IMR-90 (cell line): Measurements from ENCODE around the gene FOSL1. TPM values are rescaled to one million over a fixed set of nuclear protein-coding genes. Genes with fewer than 3 reads are reported as not detected.

ENCODE experiments used
- ATAC-seq: fragments of 200-7000 bp; cut with Tn5 transposase; 2 replicates; pipeline ENCODE4 v1.9.1; 2020; ENCODE audit warnings: low read depth, mild to moderate bottlenecking, moderate library complexity
- BruUV-seq: library from RNA; stranded (reverse); fragments of 400-500 nt; replicated peaks from 2 replicates; lab custom pipeline; 2021; lab: Mats Ljungman, UMichigan
- CTCF ChIA-PET: fragments of 300-600 bp; formaldehyde crosslinking; extraction: SDS; loops from one replicate; lab custom pipeline; 2021; ENCODE audit warnings: antibody characterized with exemption; lab: Yijun Ruan, JAX
- POLR2A ChIA-PET: fragments of 300-600 bp; sonication (Branson Sonifier 250); formaldehyde crosslinking; loops from one replicate; lab custom pipeline; 2022; ENCODE audit warnings: antibody characterized with exemption; ENCODE audit not compliant: unreplicated experiment; lab: Charles Lee
- DNase-seq: peaks from one replicate; pipeline ENCODE4 v3.0.0; 2013
- H2AFZ ChIP-seq: replicated peaks from 2 replicates; pipeline ENCODE3; 2013; ENCODE audit warnings: low read length, mild to moderate bottlenecking; ENCODE audit not compliant: poor library complexity
- H2AK5ac ChIP-seq: 2 replicates; pipeline ENCODE4 v1.6.1; 2013; ENCODE audit warnings: low read depth, low read length, inconsistent platforms
- H2AK9ac ChIP-seq: replicated peaks from 2 replicates; pipeline ENCODE3; 2013; ENCODE audit warnings: mild to moderate bottlenecking, low read depth, low read length, moderate library complexity; ENCODE audit not compliant: poor library complexity
- H2BK120ac ChIP-seq: 2 replicates; pipeline ENCODE4 v1.6.1; 2013; ENCODE audit warnings: low read depth, low read length, inconsistent platforms
- H2BK15ac ChIP-seq: 3 replicates; pipeline ENCODE4 v1.6.1; 2013; ENCODE audit warnings: low read depth, low read length, inconsistent platforms
- H2BK20ac ChIP-seq: 2 replicates; pipeline ENCODE4 v1.6.1; 2013; ENCODE audit warnings: low read depth, mild to moderate bottlenecking, inconsistent platforms, low read length, moderate library complexity
- H2BK5ac ChIP-seq: 2 replicates; pipeline ENCODE4 v1.6.1; 2013; ENCODE audit warnings: mild to moderate bottlenecking, low read depth, low read length, inconsistent platforms; ENCODE audit not compliant: poor library complexity, severe bottlenecking
- H3K14ac ChIP-seq: replicated peaks from 2 replicates; pipeline ENCODE4 v1.6.1; 2013; ENCODE audit warnings: low read depth, low read length, inconsistent platforms
- H3K18ac ChIP-seq: 2 replicates; pipeline ENCODE4 v1.6.1; 2013; ENCODE audit warnings: low read depth, low read length, control low read depth
- H3K23ac ChIP-seq: 2 replicates; pipeline ENCODE4 v1.6.1; 2013; ENCODE audit warnings: low read depth, low read length, inconsistent platforms
- H3K27ac ChIP-seq: 2 replicates; pipeline ENCODE4 v1.5.1; 2013; ENCODE audit warnings: mild to moderate bottlenecking, control low read depth, low read length; ENCODE audit not compliant: insufficient read depth
- H3K27me3 ChIP-seq: 2 replicates; pipeline ENCODE4 v1.6.1; 2013; ENCODE audit warnings: low read length; ENCODE audit not compliant: control insufficient read depth, insufficient read depth
- H3K36me3 ChIP-seq: 2 replicates; pipeline ENCODE4 v1.6.1; 2013; ENCODE audit warnings: low read length, mixed read lengths; ENCODE audit not compliant: control insufficient read depth, insufficient read depth
- H3K4ac ChIP-seq: 2 replicates; pipeline ENCODE4 v1.6.1; 2013; ENCODE audit warnings: low read depth, low read length, inconsistent platforms
- H3K4me1 ChIP-seq: 2 replicates; pipeline ENCODE4 v1.6.1; 2013; ENCODE audit warnings: low read length, mixed read lengths; ENCODE audit not compliant: control insufficient read depth, insufficient read depth
- H3K4me2 ChIP-seq: 2 replicates; pipeline ENCODE4 v1.6.1; 2013; ENCODE audit warnings: low read depth, mild to moderate bottlenecking, control low read depth, low read length, moderate library complexity
- H3K4me3 ChIP-seq: 2 replicates; pipeline ENCODE4 v1.5.1; 2013; ENCODE audit warnings: low read depth, mild to moderate bottlenecking, control low read depth, low read length, moderate library complexity; ENCODE audit not compliant: insufficient read depth
- H3K56ac ChIP-seq: 2 replicates; pipeline ENCODE4 v1.6.1; 2013; ENCODE audit warnings: low read length, inconsistent platforms; ENCODE audit not compliant: insufficient read depth; ENCODE audit errors: extremely low read depth
- H3K79me1 ChIP-seq, 2 experiments: 2 replicates each; pipeline ENCODE4 v1.6.1; 2013; ENCODE audit warnings: low read length in 2 of 2, inconsistent platforms in 1 of 2, low read depth in 1 of 2
- H3K9ac ChIP-seq: 2 replicates; pipeline ENCODE4 v1.6.1; 2013; ENCODE audit warnings: low read depth, low read length, control low read depth
- H3K9me1 ChIP-seq: 2 replicates; pipeline ENCODE4 v1.6.1; 2013; ENCODE audit warnings: low read length, inconsistent platforms; ENCODE audit not compliant: insufficient read depth
- H3K9me3 ChIP-seq: 2 replicates; pipeline ENCODE4 v1.6.1; 2013; ENCODE audit warnings: low read length; ENCODE audit not compliant: control insufficient read depth, insufficient read depth
- H4K20me1 ChIP-seq: 2 replicates; pipeline ENCODE4 v1.6.1; 2013; ENCODE audit warnings: low read length, inconsistent platforms; ENCODE audit not compliant: insufficient read depth
- H4K5ac ChIP-seq: 2 replicates; pipeline ENCODE4 v1.6.1; 2013; ENCODE audit warnings: mild to moderate bottlenecking, low read depth, low read length, control low read depth
- H4K8ac ChIP-seq, 2 experiments: 2 replicates each; pipeline ENCODE4 v1.6.1; 2013; ENCODE audit warnings: low read depth in 2 of 2, low read length in 2 of 2, control low read depth in 1 of 2, inconsistent platforms in 1 of 2
- H4K91ac ChIP-seq: 2 replicates; pipeline ENCODE4 v1.6.1; 2013; ENCODE audit warnings: low read depth, low read length, inconsistent platforms; ENCODE audit not compliant: insufficient read depth
- BHLHE40 ChIP-seq: fragments of 150-350 bp; IDR thresholded peaks from 2 replicates; pipeline ENCODE4 v1.6.1; 2016; ENCODE audit warnings: mild to moderate bottlenecking, low read depth, low read length
- CEBPB ChIP-seq: IDR thresholded peaks from 2 replicates; pipeline ENCODE4 v1.6.1; 2012; ENCODE audit warnings: low read depth, low read length, improper control_type of control experiment
- CHD1 ChIP-seq: IDR thresholded peaks from 2 replicates; pipeline ENCODE4 v1.6.1; 2012; ENCODE audit warnings: low read depth, low read length, improper control_type of control experiment
- CTCF ChIP-seq: conservative IDR thresholded peaks from 2 replicates; pipeline ENCODE4 v1.5.1; 2012; ENCODE audit warnings: mild to moderate bottlenecking, low read depth, low read length, improper control_type of control experiment
- MAFK ChIP-seq: IDR thresholded peaks from 2 replicates; pipeline ENCODE4 v1.6.1; 2012; ENCODE audit warnings: low read depth, low read length, improper control_type of control experiment
- MAZ ChIP-seq: IDR thresholded peaks from 2 replicates; pipeline ENCODE4 v1.6.1; 2012; ENCODE audit warnings: low read depth, mild to moderate bottlenecking, low read length, improper control_type of control experiment, moderate library complexity, borderline replicate concordance
- NFE2L2 ChIP-seq: fragments of 150-350 bp; IDR thresholded peaks from 2 replicates; pipeline ENCODE4 v1.6.1; 2016; ENCODE audit warnings: low read depth, mild to moderate bottlenecking, low read length
- POLR2A ChIP-seq: IDR thresholded peaks from 2 replicates; pipeline ENCODE4 v1.6.1; 2012; ENCODE audit warnings: mild to moderate bottlenecking, low read depth, low read length
- RAD21 ChIP-seq: IDR thresholded peaks from 2 replicates; pipeline ENCODE4 v1.6.1; 2012; ENCODE audit warnings: low read length, improper control_type of control experiment
- RFX5 ChIP-seq: IDR thresholded peaks from 2 replicates; pipeline ENCODE4 v1.8.0; 2012; ENCODE audit warnings: low read depth, mild to moderate bottlenecking, low read length, moderate library complexity
- WGBS, 2 experiments: methylation state at CpG; one replicate each; pipeline versions ENCODE4 v1.1.5 to v1.1.7; 2013; ENCODE audit warnings: missing lambda C conversion rate in 2 of 2; ENCODE audit not compliant: insufficient read length in 1 of 2; ENCODE audit errors: extremely low coverage in 2 of 2; 5-methylcytosine and 5-hydroxymethylcytosine counted together
- dilution Hi-C: fragments of 300-500 bp; cut with HindIII; formaldehyde crosslinking; loops from one replicate; pipeline ENCODE4 v1.14.3; 2018; ENCODE audit warnings: low sequenced_read_pairs; ENCODE audit not compliant: unreplicated experiment
- in situ Hi-C: fragments of 300-500 bp; cut with MboI; formaldehyde crosslinking; loops from 3 replicates; pipeline ENCODE4 v1.14.3; 2019; ENCODE audit warnings: low sequenced_read_pairs, inconsistent platforms, mixed read lengths
- intact Hi-C: fragments of 100-400 bp; cut with micrococcal nuclease; formaldehyde crosslinking; loops from 2 replicates; pipeline ENCODE4 v1.10.0; 2022
- polyA plus RNA-seq, 3 experiments: library from polyadenylated mRNA; depleted of rRNA; stranded (reverse); fragments of >200 nt; gene quantifications; 2 replicates each; pipeline ENCODE4 v1.2.3, GENCODE V29; 2012; ENCODE audit warnings: low replicate concordance in 1 of 3
- total RNA-seq: library from RNA; depleted of rRNA; stranded (reverse); fragments of >200 nt; gene quantifications from 2 replicates; pipeline ENCODE4 v1.2.3, GENCODE V29; 2012
- TF ChIP-seq, protein P1 (sequence below): fragments of 150-350 bp; IDR thresholded peaks from 2 replicates; pipeline ENCODE4 v1.6.1; 2017; ENCODE audit warnings: mild to moderate bottlenecking, antibody characterized with exemption, low read length, low read depth
- TF ChIP-seq, protein P2 (sequence below): fragments of 150-350 bp; IDR thresholded peaks from 2 replicates; pipeline ENCODE4 v1.6.1; 2016; ENCODE audit warnings: low read depth, mild to moderate bottlenecking, low read length, moderate library complexity, borderline replicate concordance

Gene FOSL1
- total and polyA plus RNA-seq, 2 of the 4 experiments (the other 2 are of a cell fraction): 17.2 to 107 TPM

DNA sequence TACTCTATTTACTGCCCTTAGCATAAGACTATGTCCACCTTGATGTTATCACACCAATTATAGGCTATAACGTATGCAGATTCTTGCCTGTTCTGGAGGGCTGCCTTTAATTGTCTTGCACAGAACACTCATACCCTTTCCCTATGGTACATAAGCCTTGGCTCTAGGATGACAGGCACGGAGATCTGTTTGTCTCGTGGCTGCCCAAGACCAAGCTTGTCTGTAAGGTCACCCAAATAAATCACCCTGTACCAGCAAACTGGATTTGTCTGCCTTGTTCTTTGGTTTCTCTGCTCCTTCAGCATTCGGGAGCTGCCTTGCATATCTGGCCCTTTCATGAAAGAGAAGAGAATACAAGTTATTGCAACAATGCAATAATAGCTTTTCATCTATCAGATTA, 37.6 kb upstream of the FOSL1 start:
- no peak overlapping the region for H4K8ac ChIP-seq
- 0 out of 2 replicates have a peak, but pooled peaks cover 3% of the 10 kb centered on the region for H4K20me1 ChIP-seq
- no peaks in the 10 kb centered on the region for H3K9me3 ChIP-seq
- intact Hi-C loops: no loop called here
- TF ChIP-seq, protein P1, sequence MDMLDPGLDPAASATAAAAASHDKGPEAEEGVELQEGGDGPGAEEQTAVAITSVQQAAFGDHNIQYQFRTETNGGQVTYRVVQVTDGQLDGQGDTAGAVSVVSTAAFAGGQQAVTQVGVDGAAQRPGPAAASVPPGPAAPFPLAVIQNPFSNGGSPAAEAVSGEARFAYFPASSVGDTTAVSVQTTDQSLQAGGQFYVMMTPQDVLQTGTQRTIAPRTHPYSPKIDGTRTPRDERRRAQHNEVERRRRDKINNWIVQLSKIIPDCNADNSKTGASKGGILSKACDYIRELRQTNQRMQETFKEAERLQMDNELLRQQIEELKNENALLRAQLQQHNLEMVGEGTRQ: no peak
- TF ChIP-seq CEBPB (no peak), MAFK (no peak), BHLHE40 (no peak), POLR2A (no peak), NFE2L2 (no peak), MAZ (no peak), CTCF (no peak), RFX5 (no peak), RAD21 (no peak), CHD1 (no peak)
- TF ChIP-seq, protein P2, sequence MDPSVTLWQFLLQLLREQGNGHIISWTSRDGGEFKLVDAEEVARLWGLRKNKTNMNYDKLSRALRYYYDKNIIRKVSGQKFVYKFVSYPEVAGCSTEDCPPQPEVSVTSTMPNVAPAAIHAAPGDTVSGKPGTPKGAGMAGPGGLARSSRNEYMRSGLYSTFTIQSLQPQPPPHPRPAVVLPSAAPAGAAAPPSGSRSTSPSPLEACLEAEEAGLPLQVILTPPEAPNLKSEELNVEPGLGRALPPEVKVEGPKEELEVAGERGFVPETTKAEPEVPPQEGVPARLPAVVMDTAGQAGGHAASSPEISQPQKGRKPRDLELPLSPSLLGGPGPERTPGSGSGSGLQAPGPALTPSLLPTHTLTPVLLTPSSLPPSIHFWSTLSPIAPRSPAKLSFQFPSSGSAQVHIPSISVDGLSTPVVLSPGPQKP: no peak
- H3K18ac ChIP-seq: no peak overlapping the region
- H3K4ac ChIP-seq: no peak overlapping the region
- no peak overlapping the region for H2AK5ac ChIP-seq
- no peak overlapping the region for H2BK120ac ChIP-seq
- peaks cover 0 to 15% of the 10 kb centered on the region in 2 experiments; a peak in 2 of 4 replicates for H3K79me1 ChIP-seq
- no peak overlapping the region for H3K23ac ChIP-seq
- no peaks in the 10 kb centered on the region for H3K27me3 ChIP-seq
- H3K27ac ChIP-seq: no peak overlapping the region
- no peak overlapping the region for H2BK5ac ChIP-seq
- ATAC-seq (no peak), DNase-seq (no peak)
- in situ Hi-C loops: no loop called here
- H2BK15ac ChIP-seq: no peak overlapping the region
- no peak overlapping the region for H4K5ac ChIP-seq
- no peak overlapping the region for H4K91ac ChIP-seq
- 67% methylated on average over 1 of the region's 4 CpGs; no CpG with 5 or more reads in 1 of the 2 experiments for WGBS, 2 experiments
- H3K14ac ChIP-seq: no peak overlapping the region
- no peak overlapping the region for H2AFZ ChIP-seq
- dilution Hi-C loops: no loop called here
- H2BK20ac ChIP-seq: no peak overlapping the region
- ChIA-PET CTCF (interaction anchor here (1.0 kb wide), 1 partner anchor 53 kb away, joined by 4 read pairs; no protein-coding TSS in a partner anchor), POLR2A (interaction anchor here (0.6 kb wide), 1 partner anchor 64 kb away, joined by 3 read pairs; the partner anchor contains the start of genes BANF1 and EIF1AD)
- H3K56ac ChIP-seq: no peak overlapping the region
- no peaks in the 10 kb centered on the region for H3K36me3 ChIP-seq
- H3K4me3 ChIP-seq: no peak overlapping the region
- H3K9me1 ChIP-seq: peaks cover 12% of the 10 kb centered on the region
- peaks cover 10% of the 10 kb centered on the region for H3K4me1 ChIP-seq
- no peak overlapping the region for H3K4me2 ChIP-seq
- no peak overlapping the region for H2AK9ac ChIP-seq
- BruUV-seq: no TSS peak
- H3K9ac ChIP-seq: no peak overlapping the region
